ENCODE measurements around the gene CBX1. TPM values are rescaled to one million over a fixed set of nuclear protein-coding genes. Genes with fewer than 3 reads are reported as not detected.

CBX1 gene
- total and polyA plus RNA-seq, 2 of the 4 experiments (the other 2 are of a cell fraction) = 35.0 to 54.9 TPM

DNA sequence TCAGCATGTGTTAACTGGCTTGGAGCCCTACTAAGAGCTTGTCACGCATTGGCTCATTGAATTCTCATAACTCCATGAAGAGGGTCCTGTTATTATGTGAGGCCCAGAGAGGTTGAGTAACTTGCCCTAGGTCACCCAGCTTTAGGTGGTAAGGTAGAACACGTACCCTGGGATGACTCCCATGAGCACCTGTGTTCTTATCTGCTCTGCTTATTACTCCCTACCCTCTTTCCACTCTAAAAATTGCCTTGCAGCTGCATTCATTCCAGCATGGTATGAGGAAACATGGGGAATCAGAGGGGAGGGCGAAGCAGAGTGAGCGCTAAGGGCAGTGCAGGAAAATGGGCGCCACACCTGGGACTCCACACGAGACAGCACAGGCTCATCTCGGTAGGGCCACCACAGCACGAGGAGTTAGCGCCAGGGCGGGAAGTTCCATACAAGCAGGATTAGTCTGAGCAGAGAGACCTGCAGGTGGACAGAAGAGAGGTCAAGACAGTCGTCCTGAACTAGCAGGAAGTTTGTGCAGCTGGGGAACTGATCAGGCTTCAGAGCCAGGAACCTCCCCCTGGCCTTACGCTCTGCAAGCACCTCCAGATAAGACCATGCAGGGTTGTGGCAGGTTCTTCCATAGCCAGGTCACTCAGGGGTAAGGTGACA is 73.8 kb downstream of the CBX1 start:
- H3K27me3 ChIP-seq (ENCODE audit: control insufficient read depth, insufficient read depth, low read length) = no peaks in the 10 kb centered on the region

More for the DNA sequence above, 73.8 kb downstream of the CBX1 start:
- Histone ChIP-seq H3K4me2 (ENCODE audit: low read depth, low read length) (no peak overlapping the region), H4K91ac (ENCODE audit: insufficient read depth, low read depth, low read length) (no peak overlapping the region), H3K14ac (replicated peaks; ENCODE audit: low read depth, low read length) (no peak overlapping the region), H2BK5ac (ENCODE audit: low read depth, low read length, poor library complexity, severe bottlenecking) (no peak overlapping the region), H4K20me1 (ENCODE audit: insufficient read depth, low read length) (peaks cover 3% of the 10 kb centered on the region; the same call in 1 of the 2 replicates), H3K23ac (ENCODE audit: low read depth, low read length) (no peak overlapping the region), H3K56ac (ENCODE audit: extremely low read depth, insufficient read depth, low read length) (no peak overlapping the region), H2AK9ac (replicated peaks; ENCODE audit: low read depth, low read length, poor library complexity) (no peak overlapping the region), H3K27ac (ENCODE audit: insufficient read depth, low read length) (no peak overlapping the region), H3K4me1 (ENCODE audit: control insufficient read depth, insufficient read depth, low read length) (peaks cover 18% of the 10 kb centered on the region), H3K4ac (ENCODE audit: low read depth, low read length) (no peak overlapping the region), H3K4me3 (ENCODE audit: insufficient read depth, low read depth, low read length) (no peak overlapping the region), H2AK5ac (ENCODE audit: low read depth, low read length) (0 out of 2 replicates have a peak overlapping the region, but pooled peaks have one; percentile 11), H2AFZ (replicated peaks; ENCODE audit: low read length, poor library complexity) (no peak overlapping the region), H2BK15ac (ENCODE audit: low read depth, low read length) (no peak overlapping the region), H3K18ac (ENCODE audit: low read depth, low read length) (no peak overlapping the region), H3K9ac (ENCODE audit: low read depth, low read length) (no peak overlapping the region), H2BK20ac (ENCODE audit: low read depth, low read length) (no peak overlapping the region), H3K36me3 (ENCODE audit: control insufficient read depth, insufficient read depth, low read length) (peaks cover 4% of the 10 kb centered on the region; the same call in 1 of the 2 replicates), H3K9me3 (ENCODE audit: control insufficient read depth, insufficient read depth, low read length) (no peaks in the 10 kb centered on the region), H3K9me1 (ENCODE audit: insufficient read depth, low read length) (no peaks in the 10 kb centered on the region), H2BK120ac (ENCODE audit: low read depth, low read length) (no peak overlapping the region), H3K79me1 (ENCODE audit: low read depth in 1 of 2, low read length in 2 of 2) (peaks cover 0 to 7% of the 10 kb centered on the region in 2 experiments; a peak in 1 of 4 replicates), H4K8ac (ENCODE audit: low read depth in 2 of 2, low read length in 2 of 2) (no peak overlapping the region), H4K5ac (ENCODE audit: low read depth, low read length) (no peak overlapping the region)
- ATAC-seq (ENCODE audit: low read depth) = no peak
- TF ChIP-seq SMC3 (IDR thresholded peaks at IDR 0.05; ENCODE audit: low read depth, low read length) = no peak
- TF ChIP-seq CEBPB (IDR thresholded peaks at IDR 0.05; ENCODE audit: low read depth, low read length) = no peak
- TF ChIP-seq FOS (IDR thresholded peaks at IDR 0.05; ENCODE audit: low read depth, low read length) = no peak
- POLR2A ChIA-PET (ENCODE audit: unreplicated experiment) = interaction anchor here (0.5 to 0.9 kb wide), 3 partner anchors 41 to 47 kb away, joined by 3 to 7 read pairs (median 3); no protein-coding TSS in a partner anchor
- intact Hi-C loops (cut with micrococcal nuclease) (loop anchor here (10.0 kb wide), 1 partner anchor 307 kb away; no protein-coding TSS in a partner anchor), in situ Hi-C loops (cut with MboI; ENCODE audit: low sequenced_read_pairs) (loop anchor here (5.0 to 10.0 kb wide), 2 partner anchors 100 to 567 kb away; partner anchors contain the start of genes HOXB3 and HOXB5), dilution Hi-C loops (cut with HindIII; ENCODE audit: low sequenced_read_pairs, unreplicated experiment) (no loop called here)
- CTCF ChIA-PET = interaction anchor here (1.1 to 3.4 kb wide), 6 partner anchors 9 to 103 kb away, joined by 3 to 18 read pairs (median 5); no protein-coding TSS in a partner anchor
- DNase-seq = no peak
- WGBS, 2 experiments (ENCODE audit: extremely low coverage in 2 of 2, insufficient read length in 1 of 2) = 94% methylated on average over 8 of the region's 12 CpGs; no CpG with 5 or more reads in 1 of the 2 experiments
- BruUV-seq (replicated peaks) = no TSS peak
